Esophagus muscularis mucosa (tissue), 4 donors: ENCODE results near the gene IL17RD.

ENCODE experiments used
- EP300 ChIP-seq: sonication (generic); formaldehyde crosslinking; IDR thresholded peaks from one replicate; pipeline ENCODE4 v1.6.1; 2017; ENCODE audit warnings: antibody characterized with exemption
- POLR2A ChIP-seq: fragments of 450-650 bp; IDR thresholded peaks from one replicate; pipeline ENCODE4 v1.6.1; 2017; ENCODE audit warnings: antibody characterized with exemption, moderate library complexity, mild to moderate bottlenecking, low read depth
- POLR2AphosphoS5 ChIP-seq, 2 donors: sonication (generic); formaldehyde crosslinking; IDR thresholded peaks; one replicate each; pipeline ENCODE4 v1.6.1; 2017; ENCODE audit warnings: antibody characterized with exemption in 2 of 2
- TF ChIP-seq, protein P1 (sequence below), 3 experiments: fragments of 200-600 bp in 2 of 3; fragments of 450-650 bp in 1 of 3; sonication (generic) in 2 of 3; IDR thresholded peaks; one replicate each; pipeline ENCODE4 v1.5.1; 2017 to 2019; ENCODE audit warnings: antibody characterized with exemption in 3 of 3, mild to moderate bottlenecking in 2 of 3, moderate library complexity in 1 of 3

DNA sequence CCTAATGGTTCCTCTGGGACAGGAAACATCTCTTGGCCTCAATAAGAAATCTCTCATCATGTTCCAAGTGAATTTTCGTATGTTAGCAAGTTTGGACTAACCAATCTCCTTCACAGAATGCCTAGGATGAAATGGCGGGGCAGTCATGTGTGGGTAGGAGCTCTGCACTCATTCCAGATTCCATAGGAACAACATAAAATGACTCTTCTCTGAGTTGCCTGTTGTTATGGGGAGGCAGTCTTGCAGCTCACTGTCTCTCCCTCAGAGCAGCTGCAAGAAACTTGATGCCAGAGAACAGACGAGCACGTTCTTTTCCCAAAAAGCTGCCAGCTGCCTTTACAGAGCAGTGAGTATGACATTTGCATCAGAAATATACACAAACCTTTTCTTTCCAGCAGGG, 70.6 kb downstream of the IL17RD start:
- TF ChIP-seq, protein P1, sequence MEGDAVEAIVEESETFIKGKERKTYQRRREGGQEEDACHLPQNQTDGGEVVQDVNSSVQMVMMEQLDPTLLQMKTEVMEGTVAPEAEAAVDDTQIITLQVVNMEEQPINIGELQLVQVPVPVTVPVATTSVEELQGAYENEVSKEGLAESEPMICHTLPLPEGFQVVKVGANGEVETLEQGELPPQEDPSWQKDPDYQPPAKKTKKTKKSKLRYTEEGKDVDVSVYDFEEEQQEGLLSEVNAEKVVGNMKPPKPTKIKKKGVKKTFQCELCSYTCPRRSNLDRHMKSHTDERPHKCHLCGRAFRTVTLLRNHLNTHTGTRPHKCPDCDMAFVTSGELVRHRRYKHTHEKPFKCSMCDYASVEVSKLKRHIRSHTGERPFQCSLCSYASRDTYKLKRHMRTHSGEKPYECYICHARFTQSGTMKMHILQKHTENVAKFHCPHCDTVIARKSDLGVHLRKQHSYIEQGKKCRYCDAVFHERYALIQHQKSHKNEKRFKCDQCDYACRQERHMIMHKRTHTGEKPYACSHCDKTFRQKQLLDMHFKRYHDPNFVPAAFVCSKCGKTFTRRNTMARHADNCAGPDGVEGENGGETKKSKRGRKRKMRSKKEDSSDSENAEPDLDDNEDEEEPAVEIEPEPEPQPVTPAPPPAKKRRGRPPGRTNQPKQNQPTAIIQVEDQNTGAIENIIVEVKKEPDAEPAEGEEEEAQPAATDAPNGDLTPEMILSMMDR (IDR thresholded peaks at IDR 0.05) = no peak
- TF ChIP-seq POLR2A (no peak), EP300 (no peak), POLR2AphosphoS5 (IDR thresholded peaks at IDR 0.05) (no peak)
